OCI-M1 (cell line): Measurements from ENCODE around the gene POU5F2.
A peak's percentile ranks its signal among the peaks of the same experiment; 100 is the strongest.

Experiments used
- DNase-seq: peaks from one replicate; lab custom pipeline; 2025; lab: John Stamatoyannopoulos, UW

The POU5F2 gene, protein sequence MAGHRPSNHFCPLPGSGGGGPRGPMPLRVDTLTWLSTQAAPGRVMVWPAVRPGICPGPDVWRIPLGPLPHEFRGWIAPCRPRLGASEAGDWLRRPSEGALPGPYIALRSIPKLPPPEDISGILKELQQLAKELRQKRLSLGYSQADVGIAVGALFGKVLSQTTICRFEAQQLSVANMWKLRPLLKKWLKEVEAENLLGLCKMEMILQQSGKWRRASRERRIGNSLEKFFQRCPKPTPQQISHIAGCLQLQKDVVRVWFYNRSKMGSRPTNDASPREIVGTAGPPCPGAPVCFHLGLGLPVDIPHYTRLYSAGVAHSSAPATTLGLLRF

DNA sequence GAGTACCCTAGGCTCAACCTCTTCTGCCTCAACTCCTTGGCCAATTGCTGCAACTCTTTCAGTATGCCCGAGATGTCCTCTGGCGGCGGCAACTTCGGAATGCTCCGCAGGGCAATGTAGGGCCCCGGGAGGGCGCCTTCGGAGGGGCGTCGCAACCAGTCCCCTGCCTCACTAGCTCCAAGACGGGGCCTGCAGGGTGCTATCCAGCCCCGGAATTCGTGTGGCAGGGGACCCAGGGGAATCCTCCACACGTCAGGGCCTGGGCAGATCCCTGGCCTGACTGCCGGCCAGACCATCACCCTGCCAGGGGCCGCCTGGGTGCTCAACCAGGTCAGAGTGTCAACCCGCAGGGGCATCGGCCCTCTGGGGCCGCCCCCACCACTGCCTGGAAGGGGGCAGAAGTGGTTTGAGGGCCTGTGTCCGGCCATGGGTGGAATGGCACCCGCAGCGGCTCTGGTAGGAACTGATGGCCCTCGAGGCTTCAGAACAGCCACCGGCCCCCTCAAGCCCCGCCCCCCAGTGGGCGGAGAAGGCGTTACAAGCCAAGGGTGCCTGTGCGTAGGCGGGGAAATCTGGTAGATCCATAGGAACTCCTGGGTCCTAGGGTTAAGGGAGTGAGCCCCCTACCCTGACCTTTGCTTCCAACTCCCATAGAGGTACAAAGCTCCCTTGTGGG, at the start of gene POU5F2:
POU5F2 (minus strand) TSS at position 465 of the 676 bp plus-strand sequence; CDS start at position 428, 37 bp downstream.
- DNase-seq, result no peak

DNA sequence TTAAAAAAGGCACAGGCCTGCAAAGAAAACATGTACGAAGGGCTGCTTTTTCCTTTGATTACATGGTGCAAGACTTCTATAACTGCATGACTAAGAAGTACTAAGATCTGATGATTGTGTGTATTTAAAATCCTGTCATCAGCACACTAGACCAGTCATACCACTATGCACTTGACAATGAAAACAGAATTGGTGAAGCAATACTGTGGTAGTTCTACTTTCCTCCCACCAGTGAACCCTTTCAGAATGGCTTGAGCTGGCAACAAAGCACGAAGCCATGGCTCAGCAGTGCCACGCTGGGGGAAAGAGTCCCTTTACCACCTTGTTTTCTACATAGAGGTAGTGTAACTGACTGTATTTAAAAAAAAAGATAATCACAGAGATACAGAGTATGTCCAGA, 49.0 kb upstream of the POU5F2 start:
- DNase-seq, result no peak

DNA sequence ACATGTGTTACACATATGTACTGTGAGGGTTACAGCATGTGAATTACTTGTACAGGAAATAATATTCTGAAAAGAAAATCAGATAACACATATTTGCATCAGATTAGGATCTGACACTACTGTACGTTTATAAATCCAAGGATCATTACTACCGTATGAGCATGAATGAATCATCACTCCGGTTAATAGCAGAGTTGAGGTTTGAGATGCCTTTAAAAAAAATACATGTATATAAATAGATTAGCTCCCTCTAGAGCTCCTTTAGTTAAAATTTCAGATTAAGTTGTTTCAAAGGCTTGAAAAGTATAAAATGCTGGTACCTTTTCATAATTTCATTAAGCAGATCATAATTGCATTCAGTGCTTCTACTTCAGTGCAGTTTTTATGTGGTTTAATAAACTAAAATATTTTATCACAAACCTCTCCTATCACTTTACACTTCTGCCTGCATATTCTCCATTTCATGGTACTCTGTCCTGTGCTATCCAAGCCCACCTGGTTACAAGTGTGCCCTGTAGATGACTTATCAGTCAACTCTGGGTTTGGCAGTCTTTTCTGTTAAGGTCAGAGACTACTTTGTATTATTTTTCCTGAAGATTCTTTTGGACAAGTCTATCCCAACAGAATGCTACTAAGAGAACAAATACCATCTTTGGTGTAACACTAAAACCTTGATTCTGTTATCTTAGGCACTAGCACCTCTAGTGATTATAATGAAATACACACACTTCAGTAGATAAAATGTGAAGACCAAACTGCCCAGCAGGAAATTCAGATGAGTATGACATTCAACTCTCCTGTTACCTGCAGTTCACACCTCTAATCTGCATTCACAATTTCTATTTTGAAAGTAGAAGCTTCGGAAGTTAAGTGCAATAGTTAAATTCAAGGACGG, 48.0 kb upstream of the POU5F2 start:
- peak; percentile 29 for DNase-seq

DNA sequence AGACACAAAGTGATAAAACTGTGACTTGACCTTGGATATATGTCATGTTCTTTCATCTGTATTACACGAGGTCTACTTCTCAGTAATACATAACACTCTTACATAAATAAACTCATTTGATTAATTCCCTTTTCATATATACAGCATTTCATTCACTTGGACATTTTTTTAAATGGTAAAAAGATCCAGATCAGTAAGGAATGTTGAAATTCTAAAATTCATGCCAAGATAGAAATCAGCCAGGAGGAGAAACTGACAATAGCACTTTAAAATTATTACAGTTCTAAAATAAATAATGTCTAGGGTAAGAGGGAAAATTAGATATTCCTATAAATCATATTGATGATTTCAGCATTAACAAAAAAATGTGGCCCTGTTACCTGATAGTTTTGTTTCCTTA, 46.2 kb upstream of the POU5F2 start:
- no peak for DNase-seq

DNA sequence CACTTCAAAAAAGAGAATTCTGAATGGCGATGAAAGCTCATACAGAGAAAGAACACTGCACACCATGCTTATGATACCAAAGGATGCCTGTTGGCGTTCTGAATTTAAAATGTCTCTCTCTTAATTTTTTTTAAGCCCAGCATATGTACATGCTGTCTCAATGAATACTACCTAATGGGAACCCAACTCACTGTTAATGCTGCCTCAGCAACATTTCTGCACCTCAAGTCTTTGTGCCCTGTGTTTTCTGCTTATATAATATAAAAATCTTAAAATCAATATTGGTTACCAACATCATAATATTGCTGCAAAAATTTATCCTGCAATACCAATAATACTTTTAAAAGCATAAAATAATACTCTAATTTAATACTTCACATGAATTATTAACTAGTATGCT, 44.1 kb upstream of the POU5F2 start:
- DNase-seq, result no peak

DNA sequence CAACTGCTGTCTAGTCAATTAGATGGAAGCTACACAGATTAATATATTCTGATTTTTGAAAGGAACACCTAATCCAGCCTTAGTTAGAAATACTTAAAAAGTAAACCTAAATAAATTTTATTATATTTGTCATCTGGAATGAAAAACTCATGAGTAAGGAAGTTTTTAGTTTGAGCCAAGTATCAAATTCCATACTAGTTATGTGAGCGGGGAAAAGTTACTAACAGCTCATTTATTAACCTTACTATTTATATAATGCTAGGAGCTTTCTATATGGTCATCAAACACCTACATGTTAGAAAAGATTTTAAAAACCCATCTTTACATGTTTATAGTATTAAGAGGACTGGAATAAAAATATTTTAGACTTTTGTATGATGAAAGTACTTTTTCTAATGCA, 41.6 kb upstream of the POU5F2 start:
- no peak for DNase-seq

DNA sequence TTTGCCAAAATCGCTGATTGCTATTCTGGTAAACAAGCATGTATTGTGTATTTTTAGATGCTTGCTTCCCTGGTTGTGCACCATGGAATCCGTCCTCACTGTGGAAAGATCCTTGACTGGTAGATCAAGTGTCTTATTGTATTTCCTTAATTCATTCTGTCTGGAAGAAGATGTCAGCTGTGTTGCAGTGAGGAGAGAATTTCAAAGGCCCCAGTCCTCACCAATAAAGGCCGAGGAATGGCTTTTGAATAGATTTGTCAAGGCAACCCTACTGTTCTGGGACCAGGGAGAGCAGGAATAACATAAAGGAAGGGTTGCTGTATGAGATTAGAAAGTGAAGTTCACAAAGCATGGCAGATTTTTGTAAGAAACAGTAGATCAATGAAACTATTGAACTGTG, 36.2 kb upstream of the POU5F2 start:
- no peak for DNase-seq

DNA sequence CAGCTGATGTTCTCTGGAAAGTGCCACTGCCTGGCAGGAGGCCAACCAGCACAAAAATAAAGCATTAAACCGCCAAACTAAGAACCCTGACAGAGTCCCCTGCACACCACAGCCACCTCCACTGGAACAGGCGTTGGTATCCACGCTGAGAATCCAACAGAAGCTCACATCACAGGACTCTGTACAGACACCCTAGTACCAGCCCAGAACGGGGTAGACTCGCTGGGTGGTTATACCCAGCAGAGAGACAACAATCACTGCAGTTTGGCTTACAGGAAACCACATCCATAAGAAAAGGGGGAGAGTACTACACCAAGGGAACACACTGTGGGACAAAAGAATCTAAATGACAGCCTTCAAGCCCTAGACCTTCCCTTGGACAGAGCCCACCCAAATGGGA, 15.0 kb upstream of the POU5F2 start:
- DNase-seq, result no peak

DNA sequence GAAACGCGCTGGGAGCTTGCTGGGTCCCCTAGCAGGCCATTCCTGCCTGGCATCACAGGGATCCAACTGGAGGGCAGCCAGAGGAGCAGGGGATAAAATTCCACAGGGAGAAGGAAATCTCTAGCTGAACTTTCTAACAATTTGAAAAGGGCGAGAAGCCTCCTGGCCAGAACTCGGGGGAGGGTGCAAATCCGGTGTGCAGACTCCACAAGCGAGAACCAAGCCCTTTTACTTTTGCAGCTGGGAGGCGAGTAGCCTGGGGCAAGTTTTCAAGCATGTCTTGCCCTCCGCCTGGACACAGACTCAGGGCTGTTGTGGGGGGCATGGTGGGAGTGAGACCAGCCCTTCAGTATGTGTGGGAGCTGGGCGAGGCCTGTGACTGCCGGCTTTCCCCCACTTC, 14.3 kb upstream of the POU5F2 start:
- DNase-seq, result no peak

DNA sequence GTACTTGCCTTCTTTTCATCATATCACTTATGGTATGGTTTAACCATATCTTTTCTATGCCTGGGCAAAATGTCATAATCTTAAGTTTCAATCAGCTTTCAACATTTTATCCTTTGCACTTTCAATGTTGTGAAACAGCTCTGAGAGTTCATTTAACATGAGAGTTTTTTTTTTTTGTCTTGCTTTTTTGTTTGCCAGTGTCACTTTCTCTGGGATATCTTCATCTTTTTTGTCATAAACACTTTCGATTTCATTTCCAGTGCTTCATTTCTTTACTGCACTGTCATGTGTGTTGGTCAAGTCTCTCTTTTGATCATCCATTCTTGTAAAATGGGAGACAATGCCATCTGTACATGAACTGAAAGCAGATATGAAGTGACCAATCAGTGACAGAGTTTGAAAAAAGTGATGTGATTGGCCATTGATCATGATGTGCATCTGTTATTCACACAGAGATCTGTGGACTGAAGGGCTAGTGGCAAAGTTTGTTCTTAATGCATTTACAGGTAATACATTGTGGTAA, 7.5 kb upstream of the POU5F2 start:
- DNase-seq, result peak; percentile 87

DNA sequence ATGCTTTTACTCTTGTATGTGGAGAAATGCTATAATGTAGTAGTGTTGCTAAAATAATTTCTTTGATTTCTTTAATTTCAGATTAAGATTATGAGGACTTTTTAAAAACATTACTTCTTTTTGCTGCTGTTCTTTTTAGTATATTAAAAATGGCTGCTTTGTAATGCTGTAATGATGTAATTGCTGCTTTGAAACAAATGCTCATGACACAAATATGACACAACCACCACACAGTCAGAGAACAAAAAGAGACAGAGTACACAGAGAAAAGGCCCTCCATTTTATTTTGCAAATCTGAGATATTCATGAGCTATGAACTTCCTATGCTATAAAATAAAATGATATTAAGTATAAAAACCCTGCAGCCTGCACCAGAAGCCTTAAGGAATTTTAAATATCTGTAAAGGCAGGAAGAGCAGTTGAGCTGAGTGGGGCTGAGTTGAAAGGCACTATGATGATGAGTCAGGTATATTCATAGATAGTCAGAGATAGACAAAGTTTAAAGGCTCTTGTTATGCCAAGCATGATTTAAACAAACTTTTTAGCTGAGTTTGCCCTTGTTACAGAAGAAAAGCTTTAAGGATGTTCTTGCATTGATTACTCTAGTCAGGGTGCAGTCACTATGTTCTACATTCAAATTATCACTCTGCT, 5.1 kb upstream of the POU5F2 start:
- peak; percentile 11 for DNase-seq

DNA sequence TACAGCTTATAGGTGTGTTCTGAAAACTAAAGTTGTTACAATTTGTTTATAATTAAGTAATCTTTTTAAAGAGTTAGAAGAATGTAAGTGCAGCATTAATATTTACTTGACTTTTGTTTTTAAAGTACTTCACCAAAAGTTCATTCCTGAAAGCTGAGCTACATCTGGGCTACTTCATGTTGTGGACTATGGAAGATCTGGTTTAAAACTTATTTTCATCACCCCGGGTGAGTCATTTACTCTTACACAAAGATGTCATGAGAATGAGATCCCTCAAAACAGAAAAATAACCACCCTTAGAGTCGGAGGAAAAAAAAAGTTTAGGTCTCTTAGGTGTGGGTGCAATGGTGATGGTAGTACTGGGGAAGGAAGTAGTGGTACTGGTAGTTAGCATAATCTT, 5.1 kb downstream of the POU5F2 start:
- DNase-seq, result no peak

DNA sequence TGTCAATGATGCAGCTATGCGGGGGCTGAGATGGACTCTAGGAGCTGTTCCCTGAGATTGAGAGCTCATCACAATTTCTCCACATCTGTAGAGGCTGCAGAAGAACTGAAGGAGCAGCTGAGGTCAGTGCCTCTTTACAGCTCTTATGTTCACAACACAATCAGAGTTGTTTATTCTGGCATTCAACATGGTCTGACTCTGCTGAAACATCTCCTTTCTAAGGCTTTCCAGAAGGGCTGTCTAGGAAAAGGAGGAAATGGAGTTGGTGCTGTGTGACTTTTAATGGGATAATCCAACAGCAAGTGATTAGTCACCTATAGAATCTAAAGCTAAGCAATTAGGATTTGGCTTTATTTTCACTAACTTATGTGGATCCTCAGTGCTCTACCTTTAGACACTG, 6.0 kb downstream of the POU5F2 start:
- DNase-seq, result no peak

DNA sequence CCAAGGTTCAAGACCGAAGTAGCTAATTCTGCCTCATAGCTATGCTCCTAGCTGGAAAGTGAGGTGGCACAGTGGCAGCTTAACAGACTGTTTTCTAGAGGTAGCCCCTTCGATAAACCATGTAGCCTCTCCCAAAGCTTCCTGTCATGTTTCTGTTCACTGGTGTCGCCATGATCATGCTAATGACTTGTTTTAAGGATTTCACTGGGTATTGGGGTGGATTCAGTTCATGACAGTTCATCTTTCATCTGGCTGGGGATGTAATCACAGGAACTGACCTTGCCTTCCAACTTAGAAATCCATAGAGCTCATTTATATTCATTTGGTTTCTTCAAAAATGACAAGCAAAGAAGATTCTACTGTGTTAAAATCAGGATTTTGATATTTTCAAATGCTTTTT, 9.4 kb downstream of the POU5F2 start:
- DNase-seq, result no peak

DNA sequence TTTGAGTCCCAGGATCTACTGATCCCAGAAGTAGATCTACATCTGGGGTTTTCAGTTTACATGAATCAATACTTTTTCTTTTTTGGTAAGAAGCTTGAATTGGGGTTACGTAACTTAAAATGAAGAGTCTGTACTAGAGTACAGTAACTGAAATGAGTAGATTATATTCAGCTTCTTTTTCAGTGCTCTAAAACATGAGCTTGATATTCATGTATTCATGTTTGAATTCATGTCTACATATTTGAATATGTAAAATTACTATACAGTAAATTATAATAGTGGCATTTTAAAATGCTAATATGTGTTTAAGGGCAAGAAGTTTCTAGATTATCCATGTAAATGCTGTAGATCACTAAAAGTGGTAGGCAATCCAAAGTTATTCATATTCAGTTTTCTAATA, 14.8 kb downstream of the POU5F2 start:
- DNase-seq, result no peak

DNA sequence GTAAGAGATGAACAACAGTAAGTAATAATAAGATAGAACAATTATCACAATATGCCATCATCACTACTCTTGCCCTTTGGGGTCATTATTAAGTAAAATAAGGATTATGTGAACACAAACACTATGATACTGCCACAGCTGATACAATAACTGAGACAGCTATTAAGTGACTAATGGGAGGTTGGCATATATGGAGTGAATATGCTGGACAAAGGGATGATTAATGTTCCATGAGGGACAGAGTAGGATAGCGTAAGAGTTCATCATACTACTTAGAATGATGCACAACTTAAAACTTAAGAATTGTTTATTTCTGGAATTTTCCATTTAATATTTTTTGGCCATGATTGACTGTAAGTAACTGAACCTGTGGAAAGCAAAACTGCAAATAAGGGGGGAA, 16.6 kb downstream of the POU5F2 start:
- DNase-seq, result no peak

DNA sequence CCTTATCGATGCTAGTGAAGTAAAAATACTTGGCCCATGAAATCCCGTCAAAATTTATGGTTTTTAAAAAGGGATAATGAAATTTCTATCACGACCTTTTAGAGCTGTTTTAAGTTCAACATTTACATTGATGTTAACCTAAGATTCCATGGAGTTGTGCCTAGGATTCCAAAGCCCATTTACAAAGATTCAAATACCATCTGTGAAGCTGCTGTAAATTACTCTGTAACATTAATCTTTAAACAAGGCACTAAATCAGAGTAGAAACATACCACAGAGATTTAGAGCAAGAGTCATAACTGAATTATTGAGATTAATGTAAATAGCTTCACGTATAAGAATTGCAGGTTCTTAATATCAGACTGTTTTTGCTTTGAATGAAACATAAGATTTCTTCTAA, 17.7 kb downstream of the POU5F2 start:
- no peak for DNase-seq

DNA sequence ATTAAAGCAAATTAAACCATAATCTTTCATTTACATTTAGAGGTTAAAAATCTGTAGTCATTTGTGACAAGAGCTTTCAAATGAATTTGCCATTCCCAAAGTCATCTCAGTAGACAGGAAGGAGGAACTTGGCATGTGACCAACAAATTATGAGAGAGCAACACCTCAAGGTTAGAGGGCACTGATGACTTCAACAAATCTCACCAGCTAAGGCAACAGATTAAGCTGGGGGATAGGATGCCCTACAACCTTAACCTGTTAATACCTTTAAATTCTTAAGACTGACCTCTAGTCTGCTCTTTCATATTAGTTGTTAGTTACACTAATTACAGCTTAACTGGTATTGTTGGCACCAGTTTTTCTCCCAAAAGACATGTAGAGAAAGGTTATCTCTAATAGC, 18.4 kb downstream of the POU5F2 start:
- no peak for DNase-seq

DNA sequence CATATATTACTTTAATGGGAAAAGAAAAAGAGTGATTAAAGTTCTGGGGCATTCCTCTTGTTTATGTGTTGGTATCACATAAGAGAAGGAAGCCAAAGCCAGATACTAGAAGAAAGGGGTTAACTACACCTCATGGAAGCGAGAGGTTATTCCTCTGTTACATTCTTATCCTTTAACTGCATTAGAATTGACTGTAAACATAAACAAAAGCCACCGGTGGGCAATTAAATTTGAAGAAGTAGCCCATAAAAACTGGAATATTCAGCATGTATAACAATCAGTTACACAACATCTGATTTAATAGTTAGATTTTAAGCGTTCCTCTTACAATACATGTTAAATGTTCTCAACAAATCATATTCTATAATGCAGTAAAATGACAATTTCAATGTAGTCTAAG, 18.8 kb downstream of the POU5F2 start:
- no peak for DNase-seq

DNA sequence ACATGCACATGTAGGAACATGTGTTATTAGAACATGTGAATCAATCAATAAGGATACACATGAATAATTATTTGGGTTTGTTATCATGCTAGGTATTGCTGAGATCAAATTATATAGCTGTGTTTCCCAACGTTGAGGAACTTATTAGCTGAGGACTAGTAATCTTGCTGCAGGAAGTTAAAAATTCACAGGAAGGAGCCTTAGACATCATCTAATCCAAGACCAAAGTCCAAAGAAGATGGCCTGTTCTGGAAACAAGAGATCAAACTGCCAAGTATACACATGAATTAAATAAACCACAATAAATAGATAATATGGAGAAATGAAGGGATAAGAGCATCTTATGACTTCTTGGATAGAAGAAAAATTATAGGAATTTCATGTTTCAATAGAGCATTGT, 19.9 kb downstream of the POU5F2 start:
- DNase-seq, result no peak

DNA sequence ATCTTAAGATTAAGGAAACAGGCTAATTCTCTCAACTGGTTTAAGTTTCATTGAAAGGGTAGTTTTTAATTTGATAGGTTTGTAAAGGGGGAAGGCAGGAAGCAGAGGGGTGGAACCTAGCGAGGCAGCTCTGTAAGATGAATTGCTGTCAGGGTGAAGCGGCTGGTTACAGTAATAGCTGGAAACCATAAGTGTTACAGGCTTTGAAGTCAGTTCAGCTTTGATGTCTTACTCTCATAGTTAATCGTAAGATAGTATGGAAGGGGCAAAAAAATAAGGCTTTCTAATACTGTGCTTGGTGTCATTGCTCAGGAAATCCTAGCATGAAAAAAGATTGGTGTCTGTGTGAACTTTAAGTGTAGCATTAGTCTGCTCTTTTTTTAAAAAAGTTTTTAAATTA, 20.3 kb downstream of the POU5F2 start:
- DNase-seq, result no peak

DNA sequence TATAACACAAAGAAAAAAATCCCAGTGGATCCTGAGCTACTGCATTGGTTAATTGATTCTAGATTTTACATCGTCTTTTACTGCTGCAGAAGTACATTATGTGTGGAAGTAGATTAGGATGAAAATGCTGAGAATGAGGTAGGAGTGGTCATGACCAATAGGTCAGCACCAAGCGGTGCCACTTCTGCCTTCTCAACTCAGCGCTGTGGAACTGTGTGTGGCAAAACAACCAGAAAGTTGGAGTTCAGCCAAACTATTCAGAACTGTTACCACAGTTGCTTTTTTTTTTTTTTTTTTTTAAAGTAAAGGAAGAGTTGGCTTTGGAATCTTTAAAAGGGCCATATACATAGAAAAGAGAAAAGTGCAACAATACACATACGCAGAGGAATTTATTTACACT, 24.2 kb downstream of the POU5F2 start:
- peak; percentile 16 for DNase-seq
